Liver (tissue), 3 donors: ENCODE measurements around the gene CHST13.

Source experiments
- EGR1 ChIP-seq, 2 donors: IDR thresholded peaks; 2 replicates each; pipeline ENCODE4 v1.6.1; 2016 to 2018; ENCODE audit warnings: antibody characterized with exemption in 2 of 2, low read depth in 2 of 2
- GABPA ChIP-seq, 2 donors: IDR thresholded peaks in 1 of 2; conservative IDR thresholded peaks in 1 of 2; 2 replicates each; pipeline ENCODE4 v1.6.1; 2016; ENCODE audit warnings: antibody characterized with exemption in 2 of 2, mild to moderate bottlenecking in 1 of 2, moderate library complexity in 1 of 2
- HNF4A ChIP-seq, 2 donors: conservative IDR thresholded peaks; 2 replicates each; pipeline ENCODE4 v1.6.1; 2016; ENCODE audit warnings: antibody characterized with exemption in 2 of 2, mild to moderate bottlenecking in 2 of 2
- HNF4G ChIP-seq: IDR thresholded peaks from 2 replicates; pipeline ENCODE4 v1.6.1; 2016; ENCODE audit warnings: antibody characterized with exemption
- JUND ChIP-seq, 2 donors: IDR thresholded peaks; 2 replicates each; pipeline ENCODE4 v1.6.1; 2016; ENCODE audit warnings: antibody characterized with exemption in 2 of 2
- RAD21 ChIP-seq, 2 donors: IDR thresholded peaks; 2 replicates each; pipeline ENCODE4 v1.6.1; 2016; ENCODE audit warnings: antibody characterized with exemption in 2 of 2, mild to moderate bottlenecking in 2 of 2
- RXRA ChIP-seq, 2 donors: IDR thresholded peaks; 2 replicates each; pipeline ENCODE4 v1.6.1; 2017 to 2018; ENCODE audit warnings: antibody characterized with exemption in 2 of 2, mild to moderate bottlenecking in 1 of 2
- TAF1 ChIP-seq: conservative IDR thresholded peaks from 2 replicates; pipeline ENCODE4 v1.6.1; 2016; ENCODE audit warnings: antibody characterized with exemption, mild to moderate bottlenecking
- YY1 ChIP-seq: IDR thresholded peaks from 2 replicates; pipeline ENCODE4 v1.6.1; 2016; ENCODE audit warnings: antibody characterized with exemption, mild to moderate bottlenecking
- TF ChIP-seq, protein P1 (sequence below): IDR thresholded peaks from 2 replicates; pipeline ENCODE4 v1.6.1; 2016; ENCODE audit warnings: antibody characterized with exemption
- TF ChIP-seq, protein P2 (sequence below): fragments of 150-350 bp; IDR thresholded peaks from 2 replicates; pipeline ENCODE4 v1.5.1; 2017; ENCODE audit warnings: improper control_type of control experiment, low read depth, low read length; ENCODE audit not compliant: missing input control
- TF ChIP-seq, protein P3 (sequence below): IDR thresholded peaks from 2 replicates; pipeline ENCODE4 v1.6.1; 2016; ENCODE audit warnings: antibody characterized with exemption, mild to moderate bottlenecking
- TF ChIP-seq, protein P4 (sequence below): IDR thresholded peaks from 2 replicates; pipeline ENCODE4 v1.6.1; 2016; ENCODE audit warnings: antibody characterized with exemption
- donor health status: healthy.
- donor health status: healthy.

DNA sequence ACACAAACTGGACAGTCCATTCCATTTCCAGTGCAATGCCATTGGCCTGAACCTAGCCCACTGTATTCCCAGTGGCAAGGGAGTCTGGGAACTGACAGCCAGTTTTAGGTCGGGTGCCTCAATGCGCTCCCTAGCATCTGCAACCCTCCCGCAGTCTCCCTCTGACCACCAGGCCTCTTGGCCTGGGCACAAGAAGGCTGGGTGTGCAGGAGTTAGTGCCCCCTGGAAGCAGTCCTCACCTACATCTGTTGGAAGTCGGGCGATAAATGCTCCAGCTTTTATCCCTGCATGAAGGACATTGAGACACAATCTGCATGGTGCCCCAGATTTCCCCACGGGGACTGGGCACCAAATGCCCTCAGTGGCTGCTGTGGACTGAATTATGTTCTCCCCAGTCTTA is 22.1 kb downstream of the CHST13 start:
- TF ChIP-seq, protein P1, sequence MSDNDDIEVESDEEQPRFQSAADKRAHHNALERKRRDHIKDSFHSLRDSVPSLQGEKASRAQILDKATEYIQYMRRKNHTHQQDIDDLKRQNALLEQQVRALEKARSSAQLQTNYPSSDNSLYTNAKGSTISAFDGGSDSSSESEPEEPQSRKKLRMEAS: no peak
- TF ChIP-seq, protein P2, sequence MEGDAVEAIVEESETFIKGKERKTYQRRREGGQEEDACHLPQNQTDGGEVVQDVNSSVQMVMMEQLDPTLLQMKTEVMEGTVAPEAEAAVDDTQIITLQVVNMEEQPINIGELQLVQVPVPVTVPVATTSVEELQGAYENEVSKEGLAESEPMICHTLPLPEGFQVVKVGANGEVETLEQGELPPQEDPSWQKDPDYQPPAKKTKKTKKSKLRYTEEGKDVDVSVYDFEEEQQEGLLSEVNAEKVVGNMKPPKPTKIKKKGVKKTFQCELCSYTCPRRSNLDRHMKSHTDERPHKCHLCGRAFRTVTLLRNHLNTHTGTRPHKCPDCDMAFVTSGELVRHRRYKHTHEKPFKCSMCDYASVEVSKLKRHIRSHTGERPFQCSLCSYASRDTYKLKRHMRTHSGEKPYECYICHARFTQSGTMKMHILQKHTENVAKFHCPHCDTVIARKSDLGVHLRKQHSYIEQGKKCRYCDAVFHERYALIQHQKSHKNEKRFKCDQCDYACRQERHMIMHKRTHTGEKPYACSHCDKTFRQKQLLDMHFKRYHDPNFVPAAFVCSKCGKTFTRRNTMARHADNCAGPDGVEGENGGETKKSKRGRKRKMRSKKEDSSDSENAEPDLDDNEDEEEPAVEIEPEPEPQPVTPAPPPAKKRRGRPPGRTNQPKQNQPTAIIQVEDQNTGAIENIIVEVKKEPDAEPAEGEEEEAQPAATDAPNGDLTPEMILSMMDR: no peak
- no peak for TF ChIP-seq RXRA (IDR thresholded peaks at IDR 0.05)
- TF ChIP-seq, protein P3, sequence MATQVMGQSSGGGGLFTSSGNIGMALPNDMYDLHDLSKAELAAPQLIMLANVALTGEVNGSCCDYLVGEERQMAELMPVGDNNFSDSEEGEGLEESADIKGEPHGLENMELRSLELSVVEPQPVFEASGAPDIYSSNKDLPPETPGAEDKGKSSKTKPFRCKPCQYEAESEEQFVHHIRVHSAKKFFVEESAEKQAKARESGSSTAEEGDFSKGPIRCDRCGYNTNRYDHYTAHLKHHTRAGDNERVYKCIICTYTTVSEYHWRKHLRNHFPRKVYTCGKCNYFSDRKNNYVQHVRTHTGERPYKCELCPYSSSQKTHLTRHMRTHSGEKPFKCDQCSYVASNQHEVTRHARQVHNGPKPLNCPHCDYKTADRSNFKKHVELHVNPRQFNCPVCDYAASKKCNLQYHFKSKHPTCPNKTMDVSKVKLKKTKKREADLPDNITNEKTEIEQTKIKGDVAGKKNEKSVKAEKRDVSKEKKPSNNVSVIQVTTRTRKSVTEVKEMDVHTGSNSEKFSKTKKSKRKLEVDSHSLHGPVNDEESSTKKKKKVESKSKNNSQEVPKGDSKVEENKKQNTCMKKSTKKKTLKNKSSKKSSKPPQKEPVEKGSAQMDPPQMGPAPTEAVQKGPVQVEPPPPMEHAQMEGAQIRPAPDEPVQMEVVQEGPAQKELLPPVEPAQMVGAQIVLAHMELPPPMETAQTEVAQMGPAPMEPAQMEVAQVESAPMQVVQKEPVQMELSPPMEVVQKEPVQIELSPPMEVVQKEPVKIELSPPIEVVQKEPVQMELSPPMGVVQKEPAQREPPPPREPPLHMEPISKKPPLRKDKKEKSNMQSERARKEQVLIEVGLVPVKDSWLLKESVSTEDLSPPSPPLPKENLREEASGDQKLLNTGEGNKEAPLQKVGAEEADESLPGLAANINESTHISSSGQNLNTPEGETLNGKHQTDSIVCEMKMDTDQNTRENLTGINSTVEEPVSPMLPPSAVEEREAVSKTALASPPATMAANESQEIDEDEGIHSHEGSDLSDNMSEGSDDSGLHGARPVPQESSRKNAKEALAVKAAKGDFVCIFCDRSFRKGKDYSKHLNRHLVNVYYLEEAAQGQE: no peak
- no peak for TF ChIP-seq JUND (IDR thresholded peaks at IDR 0.05)
- TF ChIP-seq RAD21 (IDR thresholded peaks at IDR 0.05): no peak
- no peak for TF ChIP-seq YY1
- TF ChIP-seq HNF4A (conservative IDR thresholded peaks at IDR 0.05): no peak
- TF ChIP-seq TAF1: no peak
- TF ChIP-seq, protein P4, sequence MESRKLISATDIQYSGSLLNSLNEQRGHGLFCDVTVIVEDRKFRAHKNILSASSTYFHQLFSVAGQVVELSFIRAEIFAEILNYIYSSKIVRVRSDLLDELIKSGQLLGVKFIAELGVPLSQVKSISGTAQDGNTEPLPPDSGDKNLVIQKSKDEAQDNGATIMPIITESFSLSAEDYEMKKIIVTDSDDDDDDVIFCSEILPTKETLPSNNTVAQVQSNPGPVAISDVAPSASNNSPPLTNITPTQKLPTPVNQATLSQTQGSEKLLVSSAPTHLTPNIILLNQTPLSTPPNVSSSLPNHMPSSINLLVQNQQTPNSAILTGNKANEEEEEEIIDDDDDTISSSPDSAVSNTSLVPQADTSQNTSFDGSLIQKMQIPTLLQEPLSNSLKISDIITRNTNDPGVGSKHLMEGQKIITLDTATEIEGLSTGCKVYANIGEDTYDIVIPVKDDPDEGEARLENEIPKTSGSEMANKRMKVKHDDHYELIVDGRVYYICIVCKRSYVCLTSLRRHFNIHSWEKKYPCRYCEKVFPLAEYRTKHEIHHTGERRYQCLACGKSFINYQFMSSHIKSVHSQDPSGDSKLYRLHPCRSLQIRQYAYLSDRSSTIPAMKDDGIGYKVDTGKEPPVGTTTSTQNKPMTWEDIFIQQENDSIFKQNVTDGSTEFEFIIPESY: no peak
- no peak for TF ChIP-seq GABPA (IDR thresholded peaks at IDR 0.05 in 1 of 2, conservative IDR thresholded peaks at IDR 0.05 in 1 of 2)
- no peak for TF ChIP-seq EGR1 (IDR thresholded peaks at IDR 0.05; ENCODE audit: low read depth in 2 of 2)
- no peak for TF ChIP-seq HNF4G
